PFSK-1 (cell line): ENCODE measurements around the gene GRB10.

Experiments
- FOXP2 ChIP-seq: optimal IDR thresholded peaks from 2 replicates; pipeline ENCODE3; 2011; ENCODE audit warnings: borderline replicate concordance, control low read depth, inconsistent platforms; ENCODE audit not compliant: insufficient read depth; ENCODE audit errors: extremely low read length, extremely low read depth
- POLR2AphosphoS5 ChIP-seq: IDR thresholded peaks from 2 replicates; pipeline ENCODE4 v1.6.1; 2012; ENCODE audit warnings: low read depth, mild to moderate bottlenecking, control low read depth, low read length, moderate library complexity
- SIN3A ChIP-seq: IDR thresholded peaks from 2 replicates; pipeline ENCODE4 v1.6.1; 2012; ENCODE audit warnings: mild to moderate bottlenecking, low read length, moderate library complexity, borderline replicate concordance; ENCODE audit not compliant: insufficient read depth
- TAF1 ChIP-seq: IDR thresholded peaks from 2 replicates; pipeline ENCODE4 v1.6.1; 2012; ENCODE audit warnings: low read length, control low read depth, borderline replicate concordance; ENCODE audit not compliant: insufficient read depth
- TF ChIP-seq, protein P1 (sequence below), 2 experiments: IDR thresholded peaks; 2 replicates each; pipeline versions ENCODE4 v1.6.1 to v1.8.0; 2011 to 2012; ENCODE audit warnings: low read depth in 2 of 2, low read length in 2 of 2, control low read depth in 1 of 2, inconsistent platforms in 1 of 2, mild to moderate bottlenecking in 1 of 2, moderate library complexity in 1 of 2; ENCODE audit not compliant: insufficient read depth in 1 of 2

Gene GRB10

DNA sequence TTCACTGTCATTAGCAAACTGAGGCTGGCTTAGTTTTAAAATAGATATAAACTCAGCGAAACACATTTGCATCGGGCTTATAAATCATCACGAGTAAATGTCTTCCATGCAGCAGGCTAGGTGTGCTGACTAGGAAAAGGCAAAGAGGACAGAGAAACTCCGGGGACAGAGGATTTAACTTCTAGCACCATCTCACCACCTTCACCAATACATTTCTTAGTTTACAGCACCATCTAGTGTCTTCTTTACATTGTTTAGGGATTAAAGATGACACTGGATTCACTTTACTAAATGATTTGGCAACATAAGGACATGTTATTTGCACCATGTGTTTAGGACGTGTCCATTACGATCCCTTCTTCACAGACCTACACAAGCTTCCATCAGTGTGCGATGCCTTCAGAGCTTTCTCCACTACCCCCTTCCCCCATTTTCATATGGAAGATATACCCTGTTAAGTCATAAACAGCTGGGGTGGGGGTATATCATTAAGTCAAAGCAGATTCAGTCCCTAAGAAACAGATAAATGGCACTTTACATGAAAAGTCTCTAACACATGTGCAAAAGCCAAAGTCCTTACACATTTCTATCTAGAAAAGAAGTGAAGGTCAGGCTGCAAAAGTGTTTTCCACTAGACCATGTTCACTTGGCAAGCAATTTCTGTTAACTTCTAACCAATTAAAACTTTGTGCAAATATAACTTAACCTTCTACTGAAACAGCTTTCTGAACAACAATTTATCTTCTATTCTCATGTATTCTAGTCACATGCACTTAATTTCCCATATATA, 103.3 kb downstream of the GRB10 start:
- TF ChIP-seq, protein P1, sequence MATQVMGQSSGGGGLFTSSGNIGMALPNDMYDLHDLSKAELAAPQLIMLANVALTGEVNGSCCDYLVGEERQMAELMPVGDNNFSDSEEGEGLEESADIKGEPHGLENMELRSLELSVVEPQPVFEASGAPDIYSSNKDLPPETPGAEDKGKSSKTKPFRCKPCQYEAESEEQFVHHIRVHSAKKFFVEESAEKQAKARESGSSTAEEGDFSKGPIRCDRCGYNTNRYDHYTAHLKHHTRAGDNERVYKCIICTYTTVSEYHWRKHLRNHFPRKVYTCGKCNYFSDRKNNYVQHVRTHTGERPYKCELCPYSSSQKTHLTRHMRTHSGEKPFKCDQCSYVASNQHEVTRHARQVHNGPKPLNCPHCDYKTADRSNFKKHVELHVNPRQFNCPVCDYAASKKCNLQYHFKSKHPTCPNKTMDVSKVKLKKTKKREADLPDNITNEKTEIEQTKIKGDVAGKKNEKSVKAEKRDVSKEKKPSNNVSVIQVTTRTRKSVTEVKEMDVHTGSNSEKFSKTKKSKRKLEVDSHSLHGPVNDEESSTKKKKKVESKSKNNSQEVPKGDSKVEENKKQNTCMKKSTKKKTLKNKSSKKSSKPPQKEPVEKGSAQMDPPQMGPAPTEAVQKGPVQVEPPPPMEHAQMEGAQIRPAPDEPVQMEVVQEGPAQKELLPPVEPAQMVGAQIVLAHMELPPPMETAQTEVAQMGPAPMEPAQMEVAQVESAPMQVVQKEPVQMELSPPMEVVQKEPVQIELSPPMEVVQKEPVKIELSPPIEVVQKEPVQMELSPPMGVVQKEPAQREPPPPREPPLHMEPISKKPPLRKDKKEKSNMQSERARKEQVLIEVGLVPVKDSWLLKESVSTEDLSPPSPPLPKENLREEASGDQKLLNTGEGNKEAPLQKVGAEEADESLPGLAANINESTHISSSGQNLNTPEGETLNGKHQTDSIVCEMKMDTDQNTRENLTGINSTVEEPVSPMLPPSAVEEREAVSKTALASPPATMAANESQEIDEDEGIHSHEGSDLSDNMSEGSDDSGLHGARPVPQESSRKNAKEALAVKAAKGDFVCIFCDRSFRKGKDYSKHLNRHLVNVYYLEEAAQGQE (IDR thresholded peaks at IDR 0.05; ENCODE audit: insufficient read depth in 1 of 2, low read depth in 2 of 2, low read length in 2 of 2) = no peak
- TF ChIP-seq TAF1 (no peak), SIN3A (no peak), POLR2AphosphoS5 (no peak), FOXP2 (no peak)

DNA sequence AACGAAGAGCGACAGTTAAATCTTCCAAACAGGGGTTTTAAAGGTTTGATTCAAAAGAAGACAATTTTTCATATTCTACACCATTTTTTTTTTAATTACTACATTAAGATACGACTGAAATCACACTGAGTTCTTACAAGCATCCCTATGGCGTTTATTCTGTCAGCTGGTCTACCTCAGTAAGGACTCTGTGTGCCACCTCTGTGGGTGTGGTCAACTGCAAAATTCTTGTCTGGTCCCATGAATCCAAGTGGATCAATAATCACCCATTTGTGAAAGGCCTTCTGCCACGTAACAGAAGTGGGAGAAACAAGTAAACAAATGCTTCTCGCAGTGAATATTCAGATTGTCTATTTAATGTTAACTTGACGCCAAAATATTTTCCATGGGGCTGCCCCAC, 104.1 kb downstream of the GRB10 start:
- TF ChIP-seq SIN3A (no peak), TAF1 (no peak), POLR2AphosphoS5 (no peak), FOXP2 (no peak)
- TF ChIP-seq, protein P1 (IDR thresholded peaks at IDR 0.05; ENCODE audit: insufficient read depth in 1 of 2, low read depth in 2 of 2, low read length in 2 of 2) = no peak

DNA sequence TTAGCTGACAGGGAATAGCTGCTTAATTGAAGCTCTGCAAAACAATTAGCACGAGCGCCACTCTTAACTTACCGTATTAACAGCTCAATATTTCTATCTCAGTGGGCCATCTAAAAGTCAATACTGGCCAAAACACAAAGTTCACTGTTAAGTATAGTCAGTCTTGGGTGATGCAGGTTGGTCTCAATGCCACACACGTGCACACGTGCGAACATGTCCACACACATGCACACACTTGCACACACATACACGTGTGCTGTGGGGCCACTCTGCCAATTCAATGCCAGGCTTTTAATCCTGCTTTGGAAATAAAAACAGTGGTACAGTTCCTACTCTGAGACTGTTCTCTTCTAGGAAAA, 105.1 kb downstream of the GRB10 start:
- no peak for TF ChIP-seq FOXP2
- TF ChIP-seq, protein P1 (IDR thresholded peaks at IDR 0.05; ENCODE audit: insufficient read depth in 1 of 2, low read depth in 2 of 2, low read length in 2 of 2) = no peak

DNA sequence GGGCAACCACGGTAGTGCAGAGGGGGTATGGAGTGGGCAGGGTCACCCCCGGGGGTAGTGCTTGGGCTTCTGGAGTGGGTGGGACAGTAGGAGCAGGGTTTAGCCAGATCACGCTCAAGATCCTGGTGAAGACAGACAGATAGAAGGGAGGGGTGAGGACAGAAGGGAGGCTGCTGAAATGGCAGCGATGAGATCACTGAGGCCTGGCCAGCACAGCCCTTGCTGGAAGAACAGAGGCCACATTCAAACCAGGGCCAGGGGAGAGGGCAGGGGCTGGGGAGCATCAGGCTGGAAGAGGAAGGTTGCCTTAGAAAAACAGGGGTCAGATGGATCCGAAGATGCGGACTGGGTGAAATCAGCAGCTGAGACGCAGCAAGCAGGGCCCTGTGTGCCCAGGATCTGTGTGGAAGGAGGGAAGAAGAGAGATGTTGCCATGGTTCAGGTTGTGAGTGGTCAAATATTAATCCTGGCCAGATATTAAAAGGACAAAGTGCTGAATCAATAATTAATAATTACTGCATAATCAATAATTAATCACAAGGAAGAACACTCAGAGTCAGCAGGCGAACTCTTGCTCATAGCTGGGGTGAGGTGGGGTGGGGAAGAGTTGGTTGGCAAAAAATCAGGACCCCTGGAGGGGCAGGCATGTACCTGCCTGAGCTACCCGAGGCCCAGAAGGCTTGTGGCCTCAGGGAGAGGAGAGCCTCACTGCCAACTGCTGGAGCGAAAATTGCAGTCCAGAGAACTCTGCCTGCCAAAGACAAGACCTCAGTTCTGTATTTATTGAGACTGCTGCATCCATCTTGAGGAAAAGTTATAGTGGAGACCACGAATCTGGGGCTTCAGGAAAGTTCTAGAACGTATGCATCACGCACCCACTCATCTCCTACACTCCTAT, 105.7 kb downstream of the GRB10 start:
- TF ChIP-seq POLR2AphosphoS5 = no peak
- TF ChIP-seq FOXP2 = no peak
- TF ChIP-seq, protein P1 (IDR thresholded peaks at IDR 0.05; ENCODE audit: insufficient read depth in 1 of 2, low read depth in 2 of 2, low read length in 2 of 2) = no peak
- TF ChIP-seq SIN3A = no peak
- no peak for TF ChIP-seq TAF1
